Epithelial cell of esophagus (primary cell): ENCODE results near the gene ANO1.
A peak's percentile ranks its signal among the peaks of the same experiment; 100 is the strongest.

Source experiments
- DNase-seq: peaks from one replicate; pipeline ENCODE4 v3.0.0; 2010; ENCODE audit warnings: low read depth
- H3K4me3 ChIP-seq: 2 replicates; pipeline ENCODE4 v1.5.1; 2011; ENCODE audit warnings: mild to moderate bottlenecking, low read length, control low read depth
- CTCF ChIP-seq: IDR thresholded peaks from 2 replicates; pipeline ENCODE4 v1.5.1; 2011; ENCODE audit warnings: low read depth, mild to moderate bottlenecking, low read length, control low read depth, inconsistent platforms; ENCODE audit not compliant: insufficient read depth; ENCODE audit errors: missing control alignments

The ANO1 gene

GRCh38 chr11:70072861-70073755 lies 5.0 kb upstream of the ANO1 start:
- no peak for DNase-seq
- no peak overlapping the region for H3K4me3 ChIP-seq
- TF ChIP-seq CTCF = no peak

- TF ChIP-seq CTCF = no peak
- peak; percentile 28 for DNase-seq
- no peak overlapping the region for H3K4me3 ChIP-seq
These were observed 4.2 kb upstream of the ANO1 start for GRCh38 chr11:70073871-70074371.

- no peak for TF ChIP-seq CTCF
- H3K4me3 ChIP-seq = no peak overlapping the region
- DNase-seq = no peak
These were observed 3.4 kb upstream of the ANO1 start for GRCh38 chr11:70074746-70075145.

- DNase-seq = no peak
These were observed 2.3 kb upstream of the ANO1 start for GRCh38 chr11:70075836-70076235.

GRCh38 chr11:70076461-70076931 lies 1.6 kb upstream of the ANO1 start:
- TF ChIP-seq CTCF = no peak
- DNase-seq = no peak

More at GRCh38 chr11:70075836-70076235, 2.3 kb upstream of the ANO1 start:
- no peak overlapping the region for H3K4me3 ChIP-seq
- TF ChIP-seq CTCF = no peak

GRCh38 chr11:70077411-70078094 lies 564 bp upstream of the ANO1 start:
- no peak overlapping the region for H3K4me3 ChIP-seq

More at GRCh38 chr11:70076461-70076931, 1.6 kb upstream of the ANO1 start:
- no peak overlapping the region for H3K4me3 ChIP-seq

More at GRCh38 chr11:70077411-70078094, 564 bp upstream of the ANO1 start:
- DNase-seq = no peak
- TF ChIP-seq CTCF = no peak
